MCF 10A (cell line): ENCODE results near the gene ARHGAP19. TPM values are rescaled to one million over a fixed set of nuclear protein-coding genes. Genes with fewer than 3 reads are reported as not detected.

Experiments used
- BruUV-seq: library from RNA; stranded (reverse); fragments of 400-500 nt; replicated peaks from 2 replicates; lab custom pipeline; 2021; lab: Mats Ljungman, UMichigan
- CTCF ChIA-PET: fragments of 300-600 bp; sonication (Branson Sonifier 250); formaldehyde crosslinking; extraction: SDS; loops from one replicate; lab custom pipeline; 2021; ENCODE audit warnings: antibody characterized with exemption, inconsistent platforms; lab: Yijun Ruan, JAX
- POLR2A ChIA-PET: fragments of 300-600, 350-650 bp; sonication (Branson Sonifier 250); formaldehyde crosslinking; extraction: SDS; loops from one replicate; lab custom pipeline; 2020; ENCODE audit warnings: antibody characterized with exemption, inconsistent platforms; lab: Yijun Ruan, JAX
- DNase-seq: peaks from one replicate; pipeline ENCODE4 v3.0.0-alpha.2; 2018; ENCODE audit not compliant: unreplicated experiment
- H3K27ac Mint-ChIP-seq: one replicate; pipeline ENCODE4 v1.8.0; 2022; ENCODE audit warnings: mild to moderate bottlenecking, low read depth, mixed read lengths; ENCODE audit not compliant: unreplicated experiment
- H3K27me3 Mint-ChIP-seq: one replicate; pipeline ENCODE4 v1.8.0; 2022; ENCODE audit warnings: mixed read lengths; ENCODE audit not compliant: insufficient read depth, unreplicated experiment
- H3K36me3 Mint-ChIP-seq: one replicate; pipeline ENCODE4 v1.8.0; 2022; ENCODE audit warnings: mild to moderate bottlenecking, moderate library complexity, mixed read lengths; ENCODE audit not compliant: insufficient read depth, unreplicated experiment
- H3K4me1 Mint-ChIP-seq: one replicate; pipeline ENCODE4 v1.8.0; 2022; ENCODE audit warnings: mixed read lengths; ENCODE audit not compliant: insufficient read depth, unreplicated experiment
- H3K4me3 Mint-ChIP-seq: one replicate; pipeline ENCODE4 v1.8.0; 2022; ENCODE audit warnings: mild to moderate bottlenecking, moderate library complexity, mixed read lengths; ENCODE audit not compliant: unreplicated experiment
- H3K9me3 Mint-ChIP-seq: one replicate; pipeline ENCODE4 v1.8.0; 2022; ENCODE audit warnings: mixed read lengths; ENCODE audit not compliant: unreplicated experiment
- CTCF ChIP-seq: fragments of 200-600 bp; IDR thresholded peaks from one replicate; pipeline ENCODE4 v1.8.0; 2022; ENCODE audit warnings: antibody characterized with exemption, mild to moderate bottlenecking; ENCODE audit not compliant: unreplicated experiment
- intact Hi-C: fragments of 100-400 bp; cut with micrococcal nuclease; formaldehyde crosslinking; loops from 2 replicates; pipeline ENCODE4 v1.14.1; 2022
- total RNA-seq: library from RNA; stranded (reverse); gene quantifications from 2 replicates; pipeline ENCODE4 v1.2.3, GENCODE V29; 2022

ARHGAP19 gene
- total RNA-seq, 1 experiment from 2014 or later = 11.7 TPM

GRCh38 chr10:97230146-97230545, 62.3 kb downstream of the ARHGAP19 start:
- H3K4me3 Mint-ChIP-seq = no peak overlapping the region
- no peaks in the 10 kb centered on the region for H3K27me3 Mint-ChIP-seq
- H3K9me3 Mint-ChIP-seq = no peaks in the 10 kb centered on the region
- peaks cover 6% of the 10 kb centered on the region for H3K36me3 Mint-ChIP-seq
- DNase-seq = no peak
- BruUV-seq = no TSS peak
- H3K27ac Mint-ChIP-seq = no peak overlapping the region
- intact Hi-C loops = no loop called here
- no peak for TF ChIP-seq CTCF
- H3K4me1 Mint-ChIP-seq = no peaks in the 10 kb centered on the region
- CTCF ChIA-PET = interaction anchor here (1.6 kb wide), 1 partner anchor 20 kb away, joined by 6 read pairs; no protein-coding TSS in a partner anchor
- POLR2A ChIA-PET = no interaction called here

DNA sequence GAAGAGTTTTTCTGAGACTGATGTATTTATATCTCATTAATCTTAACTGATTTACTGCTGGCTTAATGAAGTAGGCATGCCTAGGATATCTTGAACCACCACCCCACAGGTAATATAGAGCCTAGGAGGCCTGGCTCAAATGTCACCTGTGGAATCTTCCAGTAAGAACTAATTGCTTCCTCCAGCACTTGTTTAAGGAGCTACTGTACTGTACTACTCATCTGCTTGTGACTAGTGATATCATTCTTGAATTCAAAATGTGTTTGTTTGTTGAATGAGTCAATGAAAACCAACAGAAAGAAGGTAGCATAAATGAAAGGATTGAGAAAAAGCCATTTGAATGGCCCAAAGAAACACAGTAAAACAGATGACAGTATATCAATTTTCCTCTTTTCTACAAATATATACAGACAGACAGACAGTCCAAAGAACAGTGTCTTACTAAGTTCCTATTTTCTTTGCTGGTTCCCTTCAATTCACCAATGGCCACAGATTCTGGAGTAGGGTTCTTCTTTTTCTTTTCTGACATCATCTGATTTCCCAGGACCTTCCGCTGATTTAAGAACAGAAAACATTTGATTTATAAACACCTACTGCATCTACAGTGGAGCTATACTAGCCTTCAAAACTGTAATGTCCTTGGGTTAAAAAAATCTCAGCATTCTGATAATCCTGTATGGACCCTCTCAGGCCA, 63.0 kb downstream of the ARHGAP19 start:
- H3K36me3 Mint-ChIP-seq = peaks cover 6% of the 10 kb centered on the region
- no peak overlapping the region for H3K27ac Mint-ChIP-seq
- intact Hi-C loops = no loop called here
- no peaks in the 10 kb centered on the region for H3K4me1 Mint-ChIP-seq
- no peaks in the 10 kb centered on the region for H3K27me3 Mint-ChIP-seq
- CTCF ChIA-PET = interaction anchor here (1.6 kb wide), 1 partner anchor 19 kb away, joined by 6 read pairs; no protein-coding TSS in a partner anchor
- BruUV-seq = no TSS peak
- H3K9me3 Mint-ChIP-seq = no peaks in the 10 kb centered on the region
- no peak for DNase-seq
- TF ChIP-seq CTCF = no peak
- POLR2A ChIA-PET = no interaction called here
- H3K4me3 Mint-ChIP-seq = no peak overlapping the region

DNA sequence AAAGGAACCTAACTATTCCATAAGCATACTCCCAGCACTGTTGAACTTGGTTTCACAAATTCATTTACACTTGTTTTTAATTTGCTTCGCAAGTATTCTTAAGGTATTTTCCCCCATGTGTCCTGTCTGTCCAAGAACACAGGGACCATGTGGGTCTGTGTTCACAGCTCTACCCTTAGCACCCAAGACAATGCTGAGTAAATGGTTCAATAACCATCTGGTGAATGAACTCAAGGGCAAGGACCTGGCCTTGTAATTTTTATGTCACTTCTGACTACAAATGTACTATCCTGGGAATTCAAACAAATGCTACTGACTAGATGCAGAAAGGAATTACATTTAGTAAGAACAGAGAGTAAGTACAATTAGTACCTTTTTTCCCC, 63.7 kb downstream of the ARHGAP19 start:
- no peak overlapping the region for H3K4me3 Mint-ChIP-seq
- H3K9me3 Mint-ChIP-seq = no peaks in the 10 kb centered on the region
- peaks cover 6% of the 10 kb centered on the region for H3K36me3 Mint-ChIP-seq
- DNase-seq = no peak
- no peak for TF ChIP-seq CTCF
- H3K4me1 Mint-ChIP-seq = no peaks in the 10 kb centered on the region
- no peak overlapping the region for H3K27ac Mint-ChIP-seq
- BruUV-seq = no TSS peak
- CTCF ChIA-PET = interaction anchor here (0.6 to 6.1 kb wide), 3 partner anchors 13 to 18 kb away, joined by 3 to 53 read pairs (median 6); no protein-coding TSS in a partner anchor
- intact Hi-C loops = no loop called here
- no peaks in the 10 kb centered on the region for H3K27me3 Mint-ChIP-seq
- POLR2A ChIA-PET = no interaction called here

DNA sequence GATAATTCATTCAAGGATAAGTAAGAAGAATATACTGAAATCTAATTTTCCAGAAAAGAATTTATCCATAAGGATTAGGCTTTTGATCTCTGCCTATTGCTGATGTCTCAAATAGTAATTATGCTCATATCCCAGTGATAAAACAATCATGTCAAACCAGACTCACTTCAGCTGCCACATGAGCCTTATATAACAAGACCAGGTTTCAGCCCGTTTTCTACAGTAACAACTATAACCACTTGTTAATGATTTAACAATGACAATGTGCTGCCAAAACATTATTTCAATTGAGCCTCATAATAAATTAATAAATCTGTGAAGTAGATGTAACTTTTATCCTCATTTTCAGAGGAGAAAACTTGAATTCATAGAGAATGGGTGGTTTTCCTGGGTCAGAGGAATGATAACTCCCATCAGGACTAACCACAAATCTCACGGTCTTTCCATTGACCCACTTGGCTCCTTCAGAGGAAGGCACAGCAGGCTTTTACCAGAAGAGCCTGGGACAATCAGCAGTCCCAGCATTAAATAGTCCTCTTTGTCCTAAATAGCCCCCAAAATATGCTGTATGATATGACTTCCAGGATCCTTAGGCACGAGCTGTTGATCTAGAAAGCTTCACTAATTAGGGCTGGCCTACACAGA, 64.2 kb downstream of the ARHGAP19 start:
- no peaks in the 10 kb centered on the region for H3K27me3 Mint-ChIP-seq
- ChIA-PET CTCF (interaction anchor here (0.6 to 6.1 kb wide), 2 partner anchors 12 to 17 kb away, joined by 3 to 53 read pairs; no protein-coding TSS in a partner anchor), POLR2A (interaction anchor here (0.6 kb wide), 1 partner anchor 583 kb away, joined by 3 read pairs; no protein-coding TSS in a partner anchor)
- H3K36me3 Mint-ChIP-seq = peaks cover 6% of the 10 kb centered on the region
- no peaks in the 10 kb centered on the region for H3K9me3 Mint-ChIP-seq
- intact Hi-C loops = no loop called here
- H3K27ac Mint-ChIP-seq = no peak overlapping the region
- no peak for TF ChIP-seq CTCF
- H3K4me3 Mint-ChIP-seq = no peak overlapping the region
- no TSS peak for BruUV-seq
- H3K4me1 Mint-ChIP-seq = no peaks in the 10 kb centered on the region
- no peak for DNase-seq
